SIG-M5 treated with dmso at 0.1 percent for 504 hours (cell line): ENCODE measurements around the gene PALLD.

ENCODE experiments used
- DNase-seq: peaks from one replicate; lab custom pipeline; 2025; ENCODE audit not compliant: unreplicated experiment; lab: John Stamatoyannopoulos, UW

Gene PALLD

DNA sequence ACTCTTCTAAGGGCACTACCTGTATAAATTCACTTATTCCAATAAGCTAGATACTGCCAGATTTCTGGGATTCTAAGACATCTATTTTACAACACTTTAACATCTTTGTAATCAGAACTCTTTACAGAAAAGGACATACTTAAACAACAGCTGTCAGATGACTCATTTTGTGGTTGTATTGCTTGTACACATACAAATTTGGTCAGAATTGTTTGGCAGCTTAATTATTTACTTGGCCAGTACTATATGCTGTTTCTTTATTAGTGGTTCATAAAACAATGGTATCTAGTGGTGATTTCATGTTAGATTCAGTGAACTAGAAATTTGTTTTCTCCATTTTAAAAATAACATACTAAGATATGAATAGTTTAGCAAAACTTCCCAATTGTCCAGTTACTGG lies 27.2 kb downstream of the PALLD start:
- DNase-seq, result no peak

- DNase-seq, result no peak
Observed at GRCh38 chr4:168524897-168525296, 28.0 kb downstream of the PALLD start.

- no peak for DNase-seq
Observed at GRCh38 chr4:168527560-168527959, 30.7 kb downstream of the PALLD start.

DNA sequence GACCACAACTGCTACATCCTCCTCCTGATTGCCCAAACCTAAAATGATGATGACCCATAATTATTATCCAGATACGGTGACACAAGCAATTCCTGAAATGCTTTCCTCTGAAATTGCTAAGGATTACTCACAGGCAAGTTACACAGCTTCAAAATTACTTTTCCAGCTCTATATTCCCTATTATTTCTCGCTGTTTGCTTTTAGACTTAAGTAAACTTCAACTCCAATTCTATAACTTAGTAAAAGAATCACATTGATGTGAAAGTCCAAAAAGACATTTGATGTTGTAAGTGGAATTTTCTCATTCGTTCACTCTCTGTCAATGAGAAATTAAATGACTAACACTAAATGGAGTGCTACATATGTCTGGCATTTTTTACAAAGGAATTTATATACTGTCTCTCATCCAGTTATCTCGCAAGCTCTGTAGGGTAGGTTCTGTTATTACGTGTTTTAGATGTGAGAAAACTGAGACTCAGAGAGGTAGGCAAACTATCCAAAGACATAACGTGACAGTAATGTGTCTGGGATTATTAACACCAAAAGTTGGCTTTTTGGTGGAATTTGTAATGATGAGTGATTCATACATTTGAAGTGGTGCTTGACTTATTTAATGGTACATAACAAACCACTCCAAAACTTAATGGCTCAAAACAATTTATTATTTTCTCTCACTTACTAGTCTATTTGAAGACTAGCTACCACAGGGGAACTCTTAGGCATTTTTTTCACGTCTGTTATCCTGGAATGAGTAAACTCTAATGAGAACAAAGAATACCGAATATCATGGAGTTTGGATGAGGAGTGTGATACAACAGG lies 31.5 kb downstream of the PALLD start:
- no peak for DNase-seq

- DNase-seq, result no peak
Observed at GRCh38 chr4:168529257-168529656, 32.4 kb downstream of the PALLD start.

DNA sequence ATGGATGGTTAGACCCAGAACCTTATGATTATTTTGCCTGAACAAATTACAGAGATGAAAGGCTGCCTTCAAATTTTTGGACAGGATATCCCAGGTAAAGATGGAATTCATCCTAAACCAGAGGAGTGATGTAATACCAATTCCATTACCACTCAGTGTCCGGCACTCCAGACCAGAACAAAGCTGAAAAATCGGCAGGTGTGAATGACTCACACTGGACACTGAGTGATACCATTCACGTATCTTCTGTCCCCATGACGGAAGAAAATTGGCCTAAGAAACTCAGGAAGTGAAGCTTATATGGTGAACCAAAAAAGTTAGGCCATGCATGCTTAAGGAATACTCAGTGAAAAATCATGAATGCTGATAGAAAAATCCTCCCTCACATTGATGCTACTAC lies 34.5 kb downstream of the PALLD start:
- no peak for DNase-seq

- no peak for DNase-seq
Observed at GRCh38 chr4:168534535-168534934, 37.7 kb downstream of the PALLD start.

- DNase-seq, result no peak
Observed at GRCh38 chr4:168535689-168536088, 38.8 kb downstream of the PALLD start.

- no peak for DNase-seq
Observed at GRCh38 chr4:168536448-168536847, 39.6 kb downstream of the PALLD start.

GRCh38 chr4:168537086-168537485 lies 40.2 kb downstream of the PALLD start:
- DNase-seq, result no peak

GRCh38 chr4:168537571-168537970 lies 40.7 kb downstream of the PALLD start:
- DNase-seq, result no peak

GRCh38 chr4:168538632-168539031 lies 41.8 kb downstream of the PALLD start:
- no peak for DNase-seq

DNA sequence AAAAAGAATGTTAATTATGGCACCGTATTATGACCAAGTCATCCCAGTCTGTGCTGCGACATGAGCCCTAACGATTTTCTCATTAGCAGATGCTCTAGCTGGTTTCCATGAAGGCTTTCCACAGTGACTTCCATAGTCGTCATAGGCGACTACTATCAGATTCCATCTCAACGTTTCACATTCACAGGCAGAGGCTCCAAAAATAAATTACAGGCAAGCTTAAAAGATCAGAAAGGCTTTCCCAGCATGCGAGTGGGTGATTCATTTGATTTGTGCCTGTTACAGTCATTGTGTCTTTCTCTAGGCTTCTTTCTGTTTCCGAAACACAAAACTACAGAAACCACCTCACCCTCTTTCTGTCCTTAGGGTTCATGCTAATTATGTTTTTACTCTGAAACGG lies 43.2 kb downstream of the PALLD start:
- DNase-seq, result no peak

- no peak for DNase-seq
Observed at GRCh38 chr4:168540503-168541265, 43.8 kb downstream of the PALLD start.

DNA sequence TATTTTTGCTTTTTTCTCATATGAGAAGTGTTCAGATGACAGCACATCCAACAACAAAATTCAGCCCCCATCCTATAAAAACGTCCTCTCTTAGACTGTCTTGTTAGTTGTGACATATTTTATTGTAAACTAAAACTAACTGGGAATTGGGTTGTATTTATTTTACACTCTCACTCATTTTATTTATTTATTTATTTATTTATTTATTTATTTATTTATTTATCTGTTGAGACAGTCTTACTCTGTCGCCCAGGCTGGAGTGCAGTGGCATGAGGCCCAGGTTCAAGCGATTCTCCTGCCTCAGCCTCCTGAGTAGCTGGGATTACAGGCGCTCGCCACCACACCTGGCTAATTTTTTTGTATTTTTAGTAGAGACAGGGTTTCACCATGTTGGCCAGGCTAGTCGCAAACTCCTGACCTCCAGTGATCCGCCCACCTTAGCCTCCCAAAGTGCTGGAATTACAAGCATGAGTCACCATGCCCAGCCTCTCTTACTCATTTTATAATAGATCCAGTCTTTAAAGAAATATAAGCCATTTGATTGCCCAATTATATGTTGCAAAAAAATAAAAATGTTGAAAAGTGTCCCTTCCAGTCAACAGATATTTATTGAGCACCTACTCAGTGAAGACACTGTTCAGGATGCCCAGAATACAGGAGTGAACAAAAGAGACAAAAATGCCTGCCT lies 44.6 kb downstream of the PALLD start:
- no peak for DNase-seq

GRCh38 chr4:168549143-168549542 lies 52.3 kb downstream of the PALLD start:
- no peak for DNase-seq

GRCh38 chr4:168550064-168550766 lies 53.4 kb downstream of the PALLD start:
- DNase-seq, result no peak

- DNase-seq, result no peak
Observed at GRCh38 chr4:168551211-168551610, 54.4 kb downstream of the PALLD start.

DNA sequence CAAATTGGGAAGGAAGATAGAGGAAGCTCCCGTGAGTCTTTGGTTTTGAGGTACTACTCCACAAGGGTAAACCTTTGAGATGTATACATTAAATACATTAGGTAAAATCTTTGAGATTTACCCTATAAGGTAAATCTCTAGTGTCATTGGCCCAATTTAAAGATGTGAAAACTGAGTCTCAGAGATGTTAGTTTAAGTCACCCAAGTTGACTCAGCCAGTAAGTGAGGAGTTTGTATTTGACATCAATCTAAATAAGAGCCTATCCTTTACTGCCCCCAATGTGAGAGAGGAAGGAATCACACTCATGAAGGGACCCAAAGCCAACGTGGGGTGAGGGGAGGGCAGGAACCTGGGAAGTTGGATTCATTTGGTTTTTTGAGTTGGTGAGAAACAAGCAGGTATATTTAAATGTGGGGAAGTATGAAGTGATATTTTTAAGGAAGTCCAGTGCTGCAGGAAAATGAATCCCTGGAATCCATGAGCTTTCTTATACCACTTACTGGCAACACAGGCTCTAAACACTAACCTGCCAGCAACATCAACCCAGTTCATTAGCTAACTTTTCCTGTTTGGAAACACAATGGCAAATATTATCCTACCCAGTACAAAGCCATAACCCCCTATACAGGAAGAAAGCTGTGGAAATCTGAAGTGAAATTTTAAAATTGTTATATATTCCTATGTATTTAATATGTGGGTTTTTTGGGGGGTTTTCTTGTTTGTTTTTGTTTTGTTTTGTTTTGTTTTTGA lies 55.3 kb downstream of the PALLD start:
- peak; percentile 2 for DNase-seq

GRCh38 chr4:168553714-168554370 lies 57.0 kb downstream of the PALLD start:
- no peak for DNase-seq
